K562 (cell line): Measurements from ENCODE around the gene FGF2.

Experiments
- CBFA2T2 ChIP-seq: fragments of 450-650 bp; conservative IDR thresholded peaks from 2 replicates; pipeline ENCODE4 v1.6.1; 2017; ENCODE audit warnings: mild to moderate bottlenecking
- CBX3 ChIP-seq, 2 experiments: IDR thresholded peaks; 1 replicate in 1 of 2; 2 replicates in 1 of 2; pipeline ENCODE4 v1.6.1; 2012; ENCODE audit warnings: inconsistent platforms in 2 of 2, low read length in 2 of 2, borderline replicate concordance in 1 of 2, control low read depth in 1 of 2
- SETDB1 ChIP-seq: IDR thresholded peaks from one replicate; pipeline ENCODE4 v1.6.1; 2012; ENCODE audit warnings: low read length, control low read depth, inconsistent platforms
- TF ChIP-seq, protein P1 (sequence below), 2 experiments: fragments of 450-650 bp in 1 of 2; sonication (generic) in 1 of 2; formaldehyde crosslinking in 1 of 2; IDR thresholded peaks in 1 of 2; conservative IDR thresholded peaks in 1 of 2; 2 replicates each; pipeline versions ENCODE4 v1.6.1 to v1.8.1; 2016 to 2023; ENCODE audit warnings: mild to moderate bottlenecking in 2 of 2, moderate library complexity in 2 of 2, inconsistent platforms in 1 of 2, missing genetic modification reagents in 1 of 2
- TF ChIP-seq, protein P2 (sequence below), 3 experiments: IDR thresholded peaks in 2 of 3; conservative IDR thresholded peaks in 1 of 3; 2 replicates each; pipeline ENCODE4 v1.5.1; 2011 to 2012; ENCODE audit warnings: low read length in 3 of 3, mild to moderate bottlenecking in 3 of 3, control low read depth in 2 of 3, improper control_type of control experiment in 1 of 3, inconsistent platforms in 1 of 3, low read depth in 1 of 3, mixed read lengths in 1 of 3, moderate library complexity in 1 of 3; ENCODE audit not compliant: insufficient read depth in 2 of 3

DNA sequence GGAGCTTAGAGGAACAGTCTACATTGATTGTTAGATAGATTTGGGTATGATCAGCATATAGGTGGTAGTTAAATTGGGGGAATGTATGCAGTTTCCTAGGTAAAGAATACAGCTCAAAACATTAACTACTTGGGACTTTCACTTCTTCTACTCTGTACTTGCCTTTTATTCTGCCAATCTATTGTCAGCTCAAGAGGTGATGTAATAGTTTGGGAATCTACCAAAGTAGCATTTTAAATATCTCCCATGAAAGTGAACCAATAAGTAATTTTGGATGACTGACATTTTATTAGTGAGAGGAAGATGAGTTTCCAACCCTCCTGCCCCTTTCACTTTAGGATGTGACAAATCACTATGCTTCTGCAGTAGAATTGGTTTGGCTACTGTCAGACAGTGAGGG is 52.4 kb downstream of the FGF2 start:
- TF ChIP-seq, protein P1, sequence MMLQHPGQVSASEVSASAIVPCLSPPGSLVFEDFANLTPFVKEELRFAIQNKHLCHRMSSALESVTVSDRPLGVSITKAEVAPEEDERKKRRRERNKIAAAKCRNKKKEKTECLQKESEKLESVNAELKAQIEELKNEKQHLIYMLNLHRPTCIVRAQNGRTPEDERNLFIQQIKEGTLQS (IDR thresholded peaks at IDR 0.05) = no peak
- TF ChIP-seq, protein P1 (CRISPR knock-in tag; conservative IDR thresholded peaks at IDR 0.05) = no peak
- no peak for TF ChIP-seq CBFA2T2
- TF ChIP-seq, protein P2, sequence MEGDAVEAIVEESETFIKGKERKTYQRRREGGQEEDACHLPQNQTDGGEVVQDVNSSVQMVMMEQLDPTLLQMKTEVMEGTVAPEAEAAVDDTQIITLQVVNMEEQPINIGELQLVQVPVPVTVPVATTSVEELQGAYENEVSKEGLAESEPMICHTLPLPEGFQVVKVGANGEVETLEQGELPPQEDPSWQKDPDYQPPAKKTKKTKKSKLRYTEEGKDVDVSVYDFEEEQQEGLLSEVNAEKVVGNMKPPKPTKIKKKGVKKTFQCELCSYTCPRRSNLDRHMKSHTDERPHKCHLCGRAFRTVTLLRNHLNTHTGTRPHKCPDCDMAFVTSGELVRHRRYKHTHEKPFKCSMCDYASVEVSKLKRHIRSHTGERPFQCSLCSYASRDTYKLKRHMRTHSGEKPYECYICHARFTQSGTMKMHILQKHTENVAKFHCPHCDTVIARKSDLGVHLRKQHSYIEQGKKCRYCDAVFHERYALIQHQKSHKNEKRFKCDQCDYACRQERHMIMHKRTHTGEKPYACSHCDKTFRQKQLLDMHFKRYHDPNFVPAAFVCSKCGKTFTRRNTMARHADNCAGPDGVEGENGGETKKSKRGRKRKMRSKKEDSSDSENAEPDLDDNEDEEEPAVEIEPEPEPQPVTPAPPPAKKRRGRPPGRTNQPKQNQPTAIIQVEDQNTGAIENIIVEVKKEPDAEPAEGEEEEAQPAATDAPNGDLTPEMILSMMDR (IDR thresholded peaks at IDR 0.05 in 2 of 3, conservative IDR thresholded peaks at IDR 0.05 in 1 of 3; ENCODE audit: insufficient read depth in 2 of 3, low read depth in 1 of 3, low read length in 3 of 3) = no peak
- no peak for TF ChIP-seq SETDB1
- no peak for TF ChIP-seq CBX3 (IDR thresholded peaks at IDR 0.05; ENCODE audit: borderline replicate concordance in 1 of 2, low read length in 2 of 2)
